Left colon (tissue), 2 donors: ENCODE results near the gene NACC2. TPM values are rescaled to one million over a fixed set of nuclear protein-coding genes. Genes with fewer than 3 reads are reported as not detected.

ENCODE experiments used
- ATAC-seq: fragments of 200-7000 bp; cut with Tn5 transposase; one replicate; pipeline ENCODE4 v1.9.1; 2020; ENCODE audit warnings: mild to moderate bottlenecking, moderate library complexity
- DNase-seq, 2 donors: peaks; one replicate each; pipeline ENCODE4 v3.0.0-alpha.2; 2020
- intact Hi-C, 2 donors: fragments of 100-400 bp; cut with DNase I in 1 of 2; cut with micrococcal nuclease in 1 of 2; formaldehyde crosslinking; loops; one replicate each; pipeline versions ENCODE4 v1.11.2 to v1.14.0; 2022; cut with DNase I, micrococcal nuclease
- total RNA-seq, 2 donors: library from RNA; stranded (reverse); fragmentation: NEBNext Ultra II Directional; extraction: Animal tissue kit (Norgen Biotek cat#: 25700); gene quantifications; one replicate each; pipeline ENCODE4 v1.2.1, GENCODE V29; 2021
- donor health status: DM: no; HTN: no; CAD: no.
- donor health status: DM: yes; HTN: yes; CAD: no.

The NACC2 gene
- total RNA-seq, 2 donors from 2014 or later, result 16.0 to 25.2 TPM

- intact Hi-C loops, result no loop called here
- no peak for DNase-seq
- ATAC-seq, result no peak
These were observed 100.4 kb downstream of the NACC2 start for GRCh38 chr9:135994501-135995192.

GRCh38 chr9:135993765-135994500 lies 101.2 kb downstream of the NACC2 start:
- ATAC-seq (no peak), DNase-seq (no peak)
- intact Hi-C loops, result no loop called here

GRCh38 chr9:135993409-135993742 lies 101.7 kb downstream of the NACC2 start:
- DNase-seq (no peak), ATAC-seq (no peak)
- intact Hi-C loops, result no loop called here

GRCh38 chr9:135992486-135993408 lies 102.3 kb downstream of the NACC2 start:
- peak; percentile 77 to 83 for DNase-seq
- intact Hi-C loops, result no loop called here

GRCh38 chr9:135991771-135992170 lies 103.3 kb downstream of the NACC2 start:
- ATAC-seq (no peak), DNase-seq (no peak)
- intact Hi-C loops, result no loop called here

More at GRCh38 chr9:135992486-135993408, 102.3 kb downstream of the NACC2 start:
- ATAC-seq, result peak; percentile 83

GRCh38 chr9:135990468-135991429 lies 104.3 kb downstream of the NACC2 start:
- DNase-seq (peak; percentile 48 to 58), ATAC-seq (peak; percentile 56)
- intact Hi-C loops, result no loop called here

GRCh38 chr9:135989722-135990467 lies 105.2 kb downstream of the NACC2 start:
- no peak for ATAC-seq
- intact Hi-C loops, result no loop called here
- peak in 1 of 2 donors; percentile 35 for DNase-seq

GRCh38 chr9:135989157-135989556 lies 105.9 kb downstream of the NACC2 start:
- intact Hi-C loops, result no loop called here
- DNase-seq (no peak), ATAC-seq (no peak)

- ATAC-seq, result no peak
- intact Hi-C loops, result no loop called here
These were observed 106.6 kb downstream of the NACC2 start for GRCh38 chr9:135988493-135988892.

GRCh38 chr9:135987838-135988404 lies 107.2 kb downstream of the NACC2 start:
- no peak for DNase-seq
- intact Hi-C loops, result no loop called here
- no peak for ATAC-seq

More at GRCh38 chr9:135988493-135988892, 106.6 kb downstream of the NACC2 start:
- no peak for DNase-seq

- intact Hi-C loops, result no loop called here
- no peak for DNase-seq
- no peak for ATAC-seq
These were observed 108.5 kb downstream of the NACC2 start for GRCh38 chr9:135986605-135987004.

- intact Hi-C loops, result no loop called here
- ATAC-seq, result no peak
- DNase-seq, result no peak
These were observed 109.2 kb downstream of the NACC2 start for GRCh38 chr9:135985889-135986288.

GRCh38 chr9:135985459-135985774 lies 109.7 kb downstream of the NACC2 start:
- intact Hi-C loops, result no loop called here
- ATAC-seq (no peak), DNase-seq (no peak)

GRCh38 chr9:135984072-135984710 lies 110.9 kb downstream of the NACC2 start:
- ATAC-seq (no peak), DNase-seq (no peak)
- intact Hi-C loops, result no loop called here

GRCh38 chr9:135983208-135984071 lies 111.6 kb downstream of the NACC2 start:
- DNase-seq, result no peak
- no peak for ATAC-seq
- intact Hi-C loops, result no loop called here

- intact Hi-C loops, result no loop called here
- DNase-seq (no peak), ATAC-seq (no peak)
These were observed 112.4 kb downstream of the NACC2 start for GRCh38 chr9:135982499-135983207.
